PC-9 (cell line): ENCODE measurements around the gene GPR32. TPM values are rescaled to one million over a fixed set of nuclear protein-coding genes. Genes with fewer than 3 reads are reported as not detected.
A peak's percentile ranks its signal among the peaks of the same experiment; 100 is the strongest.

Experiments used
- BruUV-seq: library from RNA; stranded (reverse); fragments of 400-500 nt; replicated peaks from 2 replicates; lab custom pipeline; 2021; lab: Mats Ljungman, UMichigan
- CTCF ChIA-PET: fragments of 300-600 bp; sonication (Branson Sonifier 250); formaldehyde crosslinking; loops from one replicate; lab custom pipeline; 2022; ENCODE audit warnings: antibody characterized with exemption; lab: Charles Lee
- POLR2A ChIA-PET: fragments of 300-600 bp; sonication (Branson Sonifier 250); formaldehyde crosslinking; loops from one replicate; lab custom pipeline; 2022; ENCODE audit warnings: antibody characterized with exemption; ENCODE audit not compliant: unreplicated experiment; lab: Charles Lee
- DNase-seq, 2 experiments: peaks; one replicate each; pipeline versions ENCODE4 v3.0.0 to v3.0.0-alpha.2; 2015 to 2022; ENCODE audit warnings: mixed read lengths in 1 of 2
- H2AFZ ChIP-seq: fragments of 200-600 bp; sonication (generic); 2 replicates; pipeline ENCODE4 v1.8.1; 2017; ENCODE audit warnings: antibody characterized with exemption
- H3F3A ChIP-seq: fragments of 200-600 bp; sonication (generic); 2 replicates; pipeline ENCODE4 v1.8.1; 2017; ENCODE audit warnings: antibody characterized with exemption, mild to moderate bottlenecking, low read depth; ENCODE audit not compliant: insufficient read depth
- H3K27ac ChIP-seq: fragments of 200-600 bp; sonication (generic); 2 replicates; pipeline ENCODE4 v1.6.1; 2016; ENCODE audit warnings: mixed run types
- H3K27me3 ChIP-seq: fragments of 200-600 bp; sonication (generic); 2 replicates; pipeline ENCODE4 v1.6.1; 2016; ENCODE audit warnings: low read depth, mixed run types; ENCODE audit not compliant: insufficient read depth
- H3K36me3 ChIP-seq: fragments of 200-600 bp; sonication (generic); 2 replicates; pipeline ENCODE4 v1.6.1; 2016; ENCODE audit warnings: low read depth, mixed run types
- H3K4me1 ChIP-seq: fragments of 200-600 bp; sonication (generic); replicated peaks from 2 replicates; pipeline ENCODE4 v1.6.1; 2016; ENCODE audit warnings: mixed run types; ENCODE audit not compliant: insufficient read depth
- H3K4me2 ChIP-seq: fragments of 200-600 bp; sonication (generic); 2 replicates; pipeline ENCODE4 v1.6.1; 2017; ENCODE audit warnings: mixed run types
- H3K4me3 ChIP-seq: fragments of 200-600 bp; sonication (generic); 2 replicates; pipeline ENCODE4 v1.6.1; 2016; ENCODE audit warnings: mixed run types
- H3K79me2 ChIP-seq: fragments of 200-600 bp; sonication (generic); 2 replicates; pipeline ENCODE4 v1.6.1; 2017; ENCODE audit warnings: low read depth, mixed run types
- H3K9me2 ChIP-seq: fragments of 200-600 bp; sonication (generic); 2 replicates; pipeline ENCODE4 v1.8.1; 2017; ENCODE audit warnings: mild to moderate bottlenecking; ENCODE audit not compliant: insufficient read depth
- H3K9me3 ChIP-seq: fragments of 200-600 bp; sonication (generic); 2 replicates; pipeline ENCODE4 v1.8.1; 2016; ENCODE audit warnings: low read depth; ENCODE audit not compliant: insufficient read depth
- H4K20me1 ChIP-seq: fragments of 200-600 bp; sonication (generic); 2 replicates; pipeline ENCODE4 v1.8.1; 2017; ENCODE audit not compliant: insufficient read depth
- EZH2 ChIP-seq: fragments of 200-600 bp; sonication (generic); IDR thresholded peaks from 2 replicates; pipeline ENCODE4 v1.8.0; 2017; ENCODE audit warnings: antibody characterized with exemption, low read depth
- intact Hi-C: fragments of 100-400 bp; cut with micrococcal nuclease; formaldehyde crosslinking; loops from one replicate; pipeline ENCODE4 v1.10.0; 2022; ENCODE audit not compliant: unreplicated experiment
- total RNA-seq: library from RNA; stranded (reverse); gene quantifications from 2 replicates; pipeline ENCODE4 v1.2.3, GENCODE V29; 2021
- TF ChIP-seq, protein P1 (sequence below): fragments of 200-600 bp; sonication (generic); conservative IDR thresholded peaks from 2 replicates; pipeline ENCODE4 v1.6.1; 2017; ENCODE audit warnings: mixed run types, antibody characterized with exemption, mild to moderate bottlenecking, moderate library complexity

The GPR32 gene
- total RNA-seq, 1 experiment from 2014 or later = not detected

DNA sequence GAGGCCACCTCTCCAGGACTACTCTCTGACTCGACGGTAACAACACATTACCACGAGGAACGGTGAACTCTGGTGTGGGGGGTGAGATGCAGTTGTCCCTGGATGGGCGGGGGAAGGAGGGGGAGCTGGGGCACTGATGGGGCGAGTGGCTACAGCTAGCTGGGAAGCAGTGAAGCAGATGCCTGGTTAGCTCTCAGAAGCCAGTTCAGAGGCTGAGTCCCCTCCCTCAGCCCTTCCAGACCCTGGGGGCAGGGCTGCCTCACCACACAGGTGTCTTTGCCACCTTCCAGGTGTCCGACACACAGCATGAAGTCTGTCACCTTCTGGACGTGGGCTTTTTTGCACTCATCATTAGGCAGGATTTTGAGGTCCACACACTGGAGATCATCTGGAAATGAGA lies 49.4 kb downstream of the GPR32 start:
- CTCF ChIA-PET = no interaction called here

DNA sequence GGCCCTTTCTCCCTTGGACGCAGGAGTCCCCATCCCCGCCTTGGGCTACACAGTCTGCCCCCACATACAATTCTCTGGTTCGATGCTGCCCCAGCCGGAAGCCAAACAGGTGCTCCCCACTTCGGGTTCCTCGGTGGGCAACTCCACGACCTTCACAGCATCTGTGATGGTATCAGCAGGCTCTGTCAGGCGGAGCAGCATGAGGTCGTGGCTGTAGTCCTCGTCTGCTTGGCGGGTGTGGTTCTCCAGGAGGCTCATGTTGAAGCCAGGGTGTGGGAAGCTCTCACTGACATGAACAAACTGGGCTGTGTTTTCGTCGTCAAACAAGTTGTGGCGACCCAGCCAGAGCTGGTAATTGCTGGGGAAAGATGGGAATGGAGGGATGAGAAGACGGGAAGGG lies 49.8 kb downstream of the GPR32 start:
- no peaks in the 10 kb centered on the region for H3F3A ChIP-seq
- CTCF ChIA-PET = no interaction called here

More for the DNA sequence above, 49.4 kb downstream of the GPR32 start:
- Histone ChIP-seq H3K4me1 (no peaks in the 10 kb centered on the region), H2AFZ (no peak overlapping the region), H3F3A (no peaks in the 10 kb centered on the region), H3K9me2 (no peaks in the 10 kb centered on the region), H3K79me2 (no peaks in the 10 kb centered on the region), H3K4me3 (no peak overlapping the region), H3K27ac (no peak overlapping the region), H3K36me3 (no peaks in the 10 kb centered on the region), H4K20me1 (no peaks in the 10 kb centered on the region), H3K9me3 (no peaks in the 10 kb centered on the region), H3K4me2 (no peak overlapping the region), H3K27me3 (peaks cover 98% of the 10 kb centered on the region)
- POLR2A ChIA-PET = no interaction called here
- no peak for DNase-seq
- intact Hi-C loops = no loop called here
- TF ChIP-seq EZH2 = no peak
- no TSS peak for BruUV-seq

DNA sequence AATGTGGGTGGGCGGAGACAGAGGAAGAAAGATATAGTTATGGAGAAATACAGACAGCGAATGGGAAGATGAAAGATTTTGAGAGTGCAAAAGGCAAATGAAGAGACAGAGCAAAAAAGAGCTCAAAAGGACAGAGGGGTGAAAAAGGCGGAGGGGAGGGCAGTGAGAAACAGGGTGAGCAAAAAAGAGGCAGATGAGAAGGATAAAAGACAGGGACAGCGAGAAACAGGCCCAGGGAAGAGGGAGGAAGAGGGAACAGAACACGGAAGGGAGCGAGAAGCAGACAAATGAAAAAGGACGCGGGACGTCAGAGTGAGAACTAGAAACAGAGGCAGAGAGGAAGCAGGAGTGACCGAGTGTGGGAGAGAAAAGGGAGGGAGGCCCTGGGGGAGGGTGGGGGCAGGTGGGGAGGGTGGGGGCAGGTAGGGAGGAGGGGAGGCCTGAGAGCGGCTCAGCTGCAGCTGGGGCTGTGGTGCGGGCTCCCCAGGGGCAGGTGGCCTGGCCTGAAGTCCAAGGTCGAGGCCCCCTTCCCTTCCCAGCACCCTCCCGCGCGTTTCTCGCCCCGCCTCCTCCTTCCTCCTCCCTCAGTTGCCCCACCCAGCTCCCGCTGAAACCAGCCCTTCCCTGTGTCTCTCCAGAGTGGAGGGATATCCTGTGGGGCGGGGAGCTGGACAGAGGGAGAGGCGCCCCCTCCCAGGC lies 50.4 kb downstream of the GPR32 start:
- Histone ChIP-seq H3K27ac (no peak overlapping the region), H2AFZ (no peak overlapping the region), H4K20me1 (no peaks in the 10 kb centered on the region), H3F3A (no peaks in the 10 kb centered on the region), H3K36me3 (no peaks in the 10 kb centered on the region), H3K9me3 (no peaks in the 10 kb centered on the region), H3K4me1 (no peaks in the 10 kb centered on the region), H3K79me2 (no peaks in the 10 kb centered on the region), H3K4me2 (peak overlapping the region; percentile 36), H3K9me2 (no peaks in the 10 kb centered on the region), H3K4me3 (no peak overlapping the region), H3K27me3 (peaks cover 98% of the 10 kb centered on the region)
- intact Hi-C loops = no loop called here
- ChIA-PET POLR2A (no interaction called here), CTCF (no interaction called here)
- no peak for DNase-seq
- TF ChIP-seq, protein P1, sequence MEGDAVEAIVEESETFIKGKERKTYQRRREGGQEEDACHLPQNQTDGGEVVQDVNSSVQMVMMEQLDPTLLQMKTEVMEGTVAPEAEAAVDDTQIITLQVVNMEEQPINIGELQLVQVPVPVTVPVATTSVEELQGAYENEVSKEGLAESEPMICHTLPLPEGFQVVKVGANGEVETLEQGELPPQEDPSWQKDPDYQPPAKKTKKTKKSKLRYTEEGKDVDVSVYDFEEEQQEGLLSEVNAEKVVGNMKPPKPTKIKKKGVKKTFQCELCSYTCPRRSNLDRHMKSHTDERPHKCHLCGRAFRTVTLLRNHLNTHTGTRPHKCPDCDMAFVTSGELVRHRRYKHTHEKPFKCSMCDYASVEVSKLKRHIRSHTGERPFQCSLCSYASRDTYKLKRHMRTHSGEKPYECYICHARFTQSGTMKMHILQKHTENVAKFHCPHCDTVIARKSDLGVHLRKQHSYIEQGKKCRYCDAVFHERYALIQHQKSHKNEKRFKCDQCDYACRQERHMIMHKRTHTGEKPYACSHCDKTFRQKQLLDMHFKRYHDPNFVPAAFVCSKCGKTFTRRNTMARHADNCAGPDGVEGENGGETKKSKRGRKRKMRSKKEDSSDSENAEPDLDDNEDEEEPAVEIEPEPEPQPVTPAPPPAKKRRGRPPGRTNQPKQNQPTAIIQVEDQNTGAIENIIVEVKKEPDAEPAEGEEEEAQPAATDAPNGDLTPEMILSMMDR = no peak
- no TSS peak for BruUV-seq

More for the DNA sequence above, 49.8 kb downstream of the GPR32 start:
- no peaks in the 10 kb centered on the region for H3K9me2 ChIP-seq
- TF ChIP-seq EZH2 = peak; percentile 80; the same call in 1 of the 2 replicates
- TF ChIP-seq, protein P1 = no peak
- POLR2A ChIA-PET = no interaction called here
- H3K27ac ChIP-seq = no peak overlapping the region
- peaks cover 98% of the 10 kb centered on the region for H3K27me3 ChIP-seq
- no peaks in the 10 kb centered on the region for H4K20me1 ChIP-seq
- no peaks in the 10 kb centered on the region for H3K9me3 ChIP-seq
- no peak for DNase-seq
- H3K36me3 ChIP-seq = no peaks in the 10 kb centered on the region
- no peaks in the 10 kb centered on the region for H3K4me1 ChIP-seq
- BruUV-seq = no TSS peak
- H3K4me3 ChIP-seq = no peak overlapping the region
- H3K4me2 ChIP-seq = peak overlapping the region; percentile 36; the same call in 1 of the 2 replicates
- no peaks in the 10 kb centered on the region for H3K79me2 ChIP-seq
- H2AFZ ChIP-seq = no peak overlapping the region
- intact Hi-C loops = no loop called here
